IMR-90 (cell line): Measurements from ENCODE around the gene LRFN2. TPM values are rescaled to one million over a fixed set of nuclear protein-coding genes. Genes with fewer than 3 reads are reported as not detected.

Experiments used
- ATAC-seq: fragments of 200-7000 bp; cut with Tn5 transposase; 2 replicates; pipeline ENCODE4 v1.9.1; 2020; ENCODE audit warnings: low read depth, mild to moderate bottlenecking, moderate library complexity
- BruUV-seq: library from RNA; stranded (reverse); fragments of 400-500 nt; replicated peaks from 2 replicates; lab custom pipeline; 2021; lab: Mats Ljungman, UMichigan
- CTCF ChIA-PET: fragments of 300-600 bp; formaldehyde crosslinking; extraction: SDS; loops from one replicate; lab custom pipeline; 2021; ENCODE audit warnings: antibody characterized with exemption; lab: Yijun Ruan, JAX
- POLR2A ChIA-PET: fragments of 300-600 bp; sonication (Branson Sonifier 250); formaldehyde crosslinking; loops from one replicate; lab custom pipeline; 2022; ENCODE audit warnings: antibody characterized with exemption; ENCODE audit not compliant: unreplicated experiment; lab: Charles Lee
- DNase-seq: peaks from one replicate; pipeline ENCODE4 v3.0.0; 2013
- H2AFZ ChIP-seq: replicated peaks from 2 replicates; pipeline ENCODE3; 2013; ENCODE audit warnings: low read length, mild to moderate bottlenecking; ENCODE audit not compliant: poor library complexity
- H2AK5ac ChIP-seq: 2 replicates; pipeline ENCODE4 v1.6.1; 2013; ENCODE audit warnings: low read depth, low read length, inconsistent platforms
- H2AK9ac ChIP-seq: replicated peaks from 2 replicates; pipeline ENCODE3; 2013; ENCODE audit warnings: mild to moderate bottlenecking, low read depth, low read length, moderate library complexity; ENCODE audit not compliant: poor library complexity
- H2BK120ac ChIP-seq: 2 replicates; pipeline ENCODE4 v1.6.1; 2013; ENCODE audit warnings: low read depth, low read length, inconsistent platforms
- H2BK15ac ChIP-seq: 3 replicates; pipeline ENCODE4 v1.6.1; 2013; ENCODE audit warnings: low read depth, low read length, inconsistent platforms
- H2BK20ac ChIP-seq: 2 replicates; pipeline ENCODE4 v1.6.1; 2013; ENCODE audit warnings: low read depth, mild to moderate bottlenecking, inconsistent platforms, low read length, moderate library complexity
- H2BK5ac ChIP-seq: 2 replicates; pipeline ENCODE4 v1.6.1; 2013; ENCODE audit warnings: mild to moderate bottlenecking, low read depth, low read length, inconsistent platforms; ENCODE audit not compliant: poor library complexity, severe bottlenecking
- H3K14ac ChIP-seq: replicated peaks from 2 replicates; pipeline ENCODE4 v1.6.1; 2013; ENCODE audit warnings: low read depth, low read length, inconsistent platforms
- H3K18ac ChIP-seq: 2 replicates; pipeline ENCODE4 v1.6.1; 2013; ENCODE audit warnings: low read depth, low read length, control low read depth
- H3K23ac ChIP-seq: 2 replicates; pipeline ENCODE4 v1.6.1; 2013; ENCODE audit warnings: low read depth, low read length, inconsistent platforms
- H3K27ac ChIP-seq: 2 replicates; pipeline ENCODE4 v1.5.1; 2013; ENCODE audit warnings: mild to moderate bottlenecking, control low read depth, low read length; ENCODE audit not compliant: insufficient read depth
- H3K27me3 ChIP-seq: 2 replicates; pipeline ENCODE4 v1.6.1; 2013; ENCODE audit warnings: low read length; ENCODE audit not compliant: control insufficient read depth, insufficient read depth
- H3K36me3 ChIP-seq: 2 replicates; pipeline ENCODE4 v1.6.1; 2013; ENCODE audit warnings: low read length, mixed read lengths; ENCODE audit not compliant: control insufficient read depth, insufficient read depth
- H3K4ac ChIP-seq: 2 replicates; pipeline ENCODE4 v1.6.1; 2013; ENCODE audit warnings: low read depth, low read length, inconsistent platforms
- H3K4me1 ChIP-seq: 2 replicates; pipeline ENCODE4 v1.6.1; 2013; ENCODE audit warnings: low read length, mixed read lengths; ENCODE audit not compliant: control insufficient read depth, insufficient read depth
- H3K4me2 ChIP-seq: 2 replicates; pipeline ENCODE4 v1.6.1; 2013; ENCODE audit warnings: low read depth, mild to moderate bottlenecking, control low read depth, low read length, moderate library complexity
- H3K4me3 ChIP-seq: 2 replicates; pipeline ENCODE4 v1.5.1; 2013; ENCODE audit warnings: low read depth, mild to moderate bottlenecking, control low read depth, low read length, moderate library complexity; ENCODE audit not compliant: insufficient read depth
- H3K56ac ChIP-seq: 2 replicates; pipeline ENCODE4 v1.6.1; 2013; ENCODE audit warnings: low read length, inconsistent platforms; ENCODE audit not compliant: insufficient read depth; ENCODE audit errors: extremely low read depth
- H3K79me1 ChIP-seq, 2 experiments: 2 replicates each; pipeline ENCODE4 v1.6.1; 2013; ENCODE audit warnings: low read length in 2 of 2, inconsistent platforms in 1 of 2, low read depth in 1 of 2
- H3K9ac ChIP-seq: 2 replicates; pipeline ENCODE4 v1.6.1; 2013; ENCODE audit warnings: low read depth, low read length, control low read depth
- H3K9me1 ChIP-seq: 2 replicates; pipeline ENCODE4 v1.6.1; 2013; ENCODE audit warnings: low read length, inconsistent platforms; ENCODE audit not compliant: insufficient read depth
- H3K9me3 ChIP-seq: 2 replicates; pipeline ENCODE4 v1.6.1; 2013; ENCODE audit warnings: low read length; ENCODE audit not compliant: control insufficient read depth, insufficient read depth
- H4K20me1 ChIP-seq: 2 replicates; pipeline ENCODE4 v1.6.1; 2013; ENCODE audit warnings: low read length, inconsistent platforms; ENCODE audit not compliant: insufficient read depth
- H4K5ac ChIP-seq: 2 replicates; pipeline ENCODE4 v1.6.1; 2013; ENCODE audit warnings: mild to moderate bottlenecking, low read depth, low read length, control low read depth
- H4K8ac ChIP-seq, 2 experiments: 2 replicates each; pipeline ENCODE4 v1.6.1; 2013; ENCODE audit warnings: low read depth in 2 of 2, low read length in 2 of 2, control low read depth in 1 of 2, inconsistent platforms in 1 of 2
- H4K91ac ChIP-seq: 2 replicates; pipeline ENCODE4 v1.6.1; 2013; ENCODE audit warnings: low read depth, low read length, inconsistent platforms; ENCODE audit not compliant: insufficient read depth
- CHD1 ChIP-seq: IDR thresholded peaks from 2 replicates; pipeline ENCODE4 v1.6.1; 2012; ENCODE audit warnings: low read depth, low read length, improper control_type of control experiment
- ELK1 ChIP-seq: fragments of 150-350 bp; IDR thresholded peaks from 2 replicates; pipeline ENCODE4 v1.6.1; 2016; ENCODE audit warnings: low read depth, mild to moderate bottlenecking, low read length, moderate library complexity, borderline replicate concordance
- FOS ChIP-seq: fragments of 150-350 bp; IDR thresholded peaks from 2 replicates; pipeline ENCODE4 v1.6.1; 2016; ENCODE audit warnings: low read depth, low read length
- MXI1 ChIP-seq: IDR thresholded peaks from 2 replicates; pipeline ENCODE4 v1.6.1; 2012; ENCODE audit warnings: low read depth, mild to moderate bottlenecking, low read length, moderate library complexity, borderline replicate concordance
- POLR2A ChIP-seq: IDR thresholded peaks from 2 replicates; pipeline ENCODE4 v1.6.1; 2012; ENCODE audit warnings: mild to moderate bottlenecking, low read depth, low read length
- RAD21 ChIP-seq: IDR thresholded peaks from 2 replicates; pipeline ENCODE4 v1.6.1; 2012; ENCODE audit warnings: low read length, improper control_type of control experiment
- RCOR1 ChIP-seq: IDR thresholded peaks from 2 replicates; pipeline ENCODE4 v1.6.1; 2012; ENCODE audit warnings: mild to moderate bottlenecking, low read length, improper control_type of control experiment; ENCODE audit not compliant: insufficient replicate concordance
- RFX5 ChIP-seq: IDR thresholded peaks from 2 replicates; pipeline ENCODE4 v1.8.0; 2012; ENCODE audit warnings: low read depth, mild to moderate bottlenecking, low read length, moderate library complexity
- WGBS, 2 experiments: methylation state at CpG; one replicate each; pipeline versions ENCODE4 v1.1.5 to v1.1.7; 2013; ENCODE audit warnings: missing lambda C conversion rate in 2 of 2; ENCODE audit not compliant: insufficient read length in 1 of 2; ENCODE audit errors: extremely low coverage in 2 of 2; 5-methylcytosine and 5-hydroxymethylcytosine counted together
- dilution Hi-C: fragments of 300-500 bp; cut with HindIII; formaldehyde crosslinking; loops from one replicate; pipeline ENCODE4 v1.14.3; 2018; ENCODE audit warnings: low sequenced_read_pairs; ENCODE audit not compliant: unreplicated experiment
- in situ Hi-C: fragments of 300-500 bp; cut with MboI; formaldehyde crosslinking; loops from 3 replicates; pipeline ENCODE4 v1.14.3; 2019; ENCODE audit warnings: low sequenced_read_pairs, inconsistent platforms, mixed read lengths
- intact Hi-C: fragments of 100-400 bp; cut with micrococcal nuclease; formaldehyde crosslinking; loops from 2 replicates; pipeline ENCODE4 v1.10.0; 2022
- polyA plus RNA-seq, 3 experiments: library from polyadenylated mRNA; depleted of rRNA; stranded (reverse); fragments of >200 nt; gene quantifications; 2 replicates each; pipeline ENCODE4 v1.2.3, GENCODE V29; 2012; ENCODE audit warnings: low replicate concordance in 1 of 3
- total RNA-seq: library from RNA; depleted of rRNA; stranded (reverse); fragments of >200 nt; gene quantifications from 2 replicates; pipeline ENCODE4 v1.2.3, GENCODE V29; 2012

Gene LRFN2
- total and polyA plus RNA-seq, 2 of the 4 experiments (the other 2 are of a cell fraction) = not detected

- Histone ChIP-seq H3K4ac (no peak overlapping the region), H2AFZ (no peak overlapping the region), H3K4me3 (no peak overlapping the region), H3K27me3 (no peaks in the 10 kb centered on the region), H3K23ac (no peak overlapping the region), H2AK5ac (no peak overlapping the region), H3K14ac (no peak overlapping the region), H3K4me2 (no peak overlapping the region), H2BK20ac (no peak overlapping the region), H3K18ac (no peak overlapping the region), H4K20me1 (no peaks in the 10 kb centered on the region), H2BK15ac (no peak overlapping the region), H3K36me3 (no peaks in the 10 kb centered on the region), H3K27ac (no peak overlapping the region), H2BK120ac (no peak overlapping the region), H4K91ac (no peak overlapping the region), H3K79me1 (no peaks in the 10 kb centered on the region), H3K56ac (no peak overlapping the region), H3K9me3 (no peaks in the 10 kb centered on the region), H2BK5ac (no peak overlapping the region), H3K4me1 (no peaks in the 10 kb centered on the region), H4K5ac (no peak overlapping the region), H4K8ac (no peak overlapping the region), H2AK9ac (no peak overlapping the region), H3K9me1 (no peaks in the 10 kb centered on the region), H3K9ac (no peak overlapping the region)
- ChIA-PET CTCF (no interaction called here), POLR2A (no interaction called here)
- intact Hi-C loops (no loop called here), dilution Hi-C loops (no loop called here), in situ Hi-C loops (no loop called here)
- WGBS, 2 experiments = 33% methylated on average over 1 of the region's 4 CpGs; no CpG with 5 or more reads in 1 of the 2 experiments
- ATAC-seq = no peak
- no peak for DNase-seq
- no peak for TF ChIP-seq MXI1
- TF ChIP-seq RCOR1 = no peak
- TF ChIP-seq RAD21 = no peak
- no peak for TF ChIP-seq FOS
- no peak for TF ChIP-seq ELK1
- no peak for TF ChIP-seq CHD1
- no peak for TF ChIP-seq POLR2A
- TF ChIP-seq RFX5 = no peak
- no TSS peak for BruUV-seq
Measured at GRCh38 chr6:40606981-40607380, 19.8 kb upstream of the LRFN2 start.
